Measurements from ENCODE around the gene USP5.
A peak's percentile ranks its signal among the peaks of the same experiment; 100 is the strongest.

The USP5 gene

GRCh38 chr12:6851921-6852650 is at the start of gene USP5:
Gene USP5 (plus strand): TSS chr12:6852150. CDS start chr12:6852180, 30 bp downstream.
- no peak for TF ChIP-seq CTCF (conservative IDR thresholded peaks at IDR 0.05; ENCODE audit: control insufficient read depth, insufficient read depth, low read depth, low read length)
- peak within 1 kb of the TSS; percentile 93 for H3K4me3 ChIP-seq (ENCODE audit: control insufficient read depth, low read depth, low read length)
- DNase-seq (ENCODE audit: low read depth), result peak; percentile 100

GRCh38 chr12:6807170-6807569 is 44.8 kb upstream of the USP5 start:
- no peak overlapping the region for H3K4me3 ChIP-seq (ENCODE audit: control insufficient read depth, low read depth, low read length)
- peak; percentile 26 for DNase-seq (ENCODE audit: low read depth)
- TF ChIP-seq CTCF (conservative IDR thresholded peaks at IDR 0.05; ENCODE audit: control insufficient read depth, insufficient read depth, low read depth, low read length), result no peak

GRCh38 chr12:6809056-6809455 is 42.9 kb upstream of the USP5 start:
- no peak for DNase-seq (ENCODE audit: low read depth)
- no peak for TF ChIP-seq CTCF (conservative IDR thresholded peaks at IDR 0.05; ENCODE audit: control insufficient read depth, insufficient read depth, low read depth, low read length)
- H3K4me3 ChIP-seq (ENCODE audit: control insufficient read depth, low read depth, low read length), result no peak overlapping the region

GRCh38 chr12:6810758-6811157 is 41.2 kb upstream of the USP5 start:
- no peak overlapping the region for H3K4me3 ChIP-seq (ENCODE audit: control insufficient read depth, low read depth, low read length)
- no peak for TF ChIP-seq CTCF (conservative IDR thresholded peaks at IDR 0.05; ENCODE audit: control insufficient read depth, insufficient read depth, low read depth, low read length)
- no peak for DNase-seq (ENCODE audit: low read depth)

- no peak for DNase-seq (ENCODE audit: low read depth)
- no peak for TF ChIP-seq CTCF (conservative IDR thresholded peaks at IDR 0.05; ENCODE audit: control insufficient read depth, insufficient read depth, low read depth, low read length)
Measured at GRCh38 chr12:6813363-6813762, 38.6 kb upstream of the USP5 start.

GRCh38 chr12:6816598-6816997 is 35.4 kb upstream of the USP5 start:
- DNase-seq (ENCODE audit: low read depth), result no peak
- TF ChIP-seq CTCF (conservative IDR thresholded peaks at IDR 0.05; ENCODE audit: control insufficient read depth, insufficient read depth, low read depth, low read length), result no peak
- H3K4me3 ChIP-seq (ENCODE audit: control insufficient read depth, low read depth, low read length), result no peak overlapping the region

More at GRCh38 chr12:6813363-6813762, 38.6 kb upstream of the USP5 start:
- H3K4me3 ChIP-seq (ENCODE audit: control insufficient read depth, low read depth, low read length), result no peak overlapping the region

Measured in fibroblast of mammary gland (primary cell).